ENCODE results near the gene EED. TPM values are rescaled to one million over a fixed set of nuclear protein-coding genes. Genes with fewer than 3 reads are reported as not detected.
A peak's percentile ranks its signal among the peaks of the same experiment; 100 is the strongest.

The EED gene, protein sequence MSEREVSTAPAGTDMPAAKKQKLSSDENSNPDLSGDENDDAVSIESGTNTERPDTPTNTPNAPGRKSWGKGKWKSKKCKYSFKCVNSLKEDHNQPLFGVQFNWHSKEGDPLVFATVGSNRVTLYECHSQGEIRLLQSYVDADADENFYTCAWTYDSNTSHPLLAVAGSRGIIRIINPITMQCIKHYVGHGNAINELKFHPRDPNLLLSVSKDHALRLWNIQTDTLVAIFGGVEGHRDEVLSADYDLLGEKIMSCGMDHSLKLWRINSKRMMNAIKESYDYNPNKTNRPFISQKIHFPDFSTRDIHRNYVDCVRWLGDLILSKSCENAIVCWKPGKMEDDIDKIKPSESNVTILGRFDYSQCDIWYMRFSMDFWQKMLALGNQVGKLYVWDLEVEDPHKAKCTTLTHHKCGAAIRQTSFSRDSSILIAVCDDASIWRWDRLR
- total RNA-seq = 12.1 and 22.4 TPM in 2 replicates

DNA sequence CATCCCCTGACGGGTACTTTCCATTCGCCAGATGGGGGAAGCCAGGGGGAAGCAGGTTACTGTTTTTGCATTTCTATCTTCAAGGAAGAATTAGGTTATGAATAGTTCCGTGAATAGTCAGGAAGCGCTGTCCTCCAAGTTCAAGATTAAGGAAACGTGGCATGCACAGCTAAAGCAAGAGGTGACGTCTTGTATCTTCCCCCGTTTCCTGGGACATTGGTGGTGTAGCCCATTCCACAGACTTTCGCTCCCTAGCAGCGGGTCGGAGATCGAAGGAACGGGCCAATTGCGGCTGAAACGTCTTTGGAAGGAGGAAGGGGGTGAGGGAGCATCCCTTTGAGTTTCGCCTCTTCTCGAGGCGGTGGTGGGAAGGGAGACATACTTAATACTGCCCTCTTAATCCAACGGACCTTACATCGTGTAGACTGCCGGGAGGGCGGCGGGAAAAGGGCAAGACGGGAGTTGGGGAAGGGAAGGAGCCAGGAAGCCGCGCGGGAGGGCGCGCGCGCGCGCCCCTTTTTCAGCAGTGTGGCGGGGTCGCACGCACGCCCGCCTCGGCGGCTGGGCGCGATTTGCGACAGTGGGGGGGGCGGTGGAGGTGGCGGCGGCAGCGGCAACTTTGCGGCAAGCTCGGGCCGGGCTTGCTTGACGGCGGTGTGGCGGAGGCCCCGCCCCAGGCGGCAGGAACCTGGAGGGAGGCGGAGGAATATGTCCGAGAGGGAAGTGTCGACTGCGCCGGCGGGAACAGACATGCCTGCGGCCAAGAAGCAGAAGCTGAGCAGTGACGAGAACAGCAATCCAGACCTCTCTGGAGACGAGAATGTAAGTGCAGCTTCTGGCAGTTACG, at the start of gene EED:
Gene EED (plus strand): TSS at position 232 of the 847 bp plus-strand sequence. CDS start 477 bp downstream, at position 709.
- no peak for TF ChIP-seq CTCF (conservative IDR thresholded peaks at IDR 0.05; ENCODE audit: low read depth, low read length)
- peak; percentile 77 for DNase-seq (ENCODE audit: low read depth)
- peak within 1 kb of the TSS; percentile 95 for H3K4me3 ChIP-seq (ENCODE audit: low read depth, low read length)

GRCh38 chr11:86194998-86195397, 49.6 kb upstream of the EED start:
- DNase-seq (ENCODE audit: low read depth) = no peak
- TF ChIP-seq CTCF (conservative IDR thresholded peaks at IDR 0.05; ENCODE audit: low read depth, low read length) = no peak
- H3K4me3 ChIP-seq (ENCODE audit: low read depth, low read length) = no peak overlapping the region

DNA sequence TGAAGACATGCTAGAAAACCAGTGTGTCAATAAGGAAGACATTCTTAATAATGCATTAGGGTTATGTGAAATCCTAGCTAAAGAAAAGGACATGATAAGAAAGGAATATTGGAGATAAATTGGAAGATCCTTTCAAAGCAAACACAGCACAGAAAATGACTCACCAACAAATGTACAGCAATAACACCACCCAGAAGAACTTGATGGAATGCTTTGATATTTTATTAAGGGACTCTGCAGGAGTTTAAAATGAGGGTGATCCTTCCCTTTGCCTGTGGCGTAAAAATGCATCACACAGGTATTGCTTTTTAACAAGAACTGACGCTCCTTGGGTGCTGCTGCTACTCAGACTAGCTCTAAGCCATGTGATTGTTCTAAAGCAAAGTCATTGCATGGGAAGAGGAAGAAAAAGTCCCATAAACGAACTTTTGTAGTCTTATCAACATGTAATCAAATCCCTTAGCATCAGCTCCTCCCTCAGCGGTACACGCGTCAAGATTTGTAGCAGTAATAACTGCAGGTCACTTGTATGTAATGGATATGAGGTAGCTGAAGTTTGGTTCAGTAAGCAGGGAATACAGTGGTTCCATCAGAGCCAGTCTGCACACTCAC, 48.4 kb upstream of the EED start:
- TF ChIP-seq CTCF (conservative IDR thresholded peaks at IDR 0.05; ENCODE audit: low read depth, low read length) = no peak
- no peak for DNase-seq (ENCODE audit: low read depth)
- H3K4me3 ChIP-seq (ENCODE audit: low read depth, low read length) = no peak overlapping the region

- no peak for TF ChIP-seq CTCF (conservative IDR thresholded peaks at IDR 0.05; ENCODE audit: low read depth, low read length)
- DNase-seq (ENCODE audit: low read depth) = no peak
- H3K4me3 ChIP-seq (ENCODE audit: low read depth, low read length) = no peak overlapping the region
Observed at GRCh38 chr11:86196913-86197312, 47.6 kb upstream of the EED start.

GRCh38 chr11:86197448-86197847, 47.1 kb upstream of the EED start:
- no peak for TF ChIP-seq CTCF (conservative IDR thresholded peaks at IDR 0.05; ENCODE audit: low read depth, low read length)
- DNase-seq (ENCODE audit: low read depth) = no peak
- no peak overlapping the region for H3K4me3 ChIP-seq (ENCODE audit: low read depth, low read length)

- no peak for TF ChIP-seq CTCF (conservative IDR thresholded peaks at IDR 0.05; ENCODE audit: low read depth, low read length)
- DNase-seq (ENCODE audit: low read depth) = no peak
- no peak overlapping the region for H3K4me3 ChIP-seq (ENCODE audit: low read depth, low read length)
Observed at GRCh38 chr11:86198139-86198538, 46.4 kb upstream of the EED start.
